Stimulated activated CD4-positive, alpha-beta T cell treated with anti-CD3 and anti-CD28 coated beads, Interleukin-4, amount 100 ng/mL, for 4 hours (primary cell): ENCODE data around the gene NCKAP5L.
A peak's percentile ranks its signal among the peaks of the same experiment; 100 is the strongest.
"Not testable (repeated sequence)": the region's sequence is repeated elsewhere in the genome, so short reads cannot be mapped to it uniquely, and the experiment has no call there.

Experiments used
- DNase-seq, 2 experiments: peaks; one replicate each; pipeline ENCODE4 v3.0.0-alpha.2; 2020

NCKAP5L gene

GRCh38 chr12:49863946-49864797 lies 36.0 kb upstream of the NCKAP5L start:
- DNase-seq: no peak

DNA sequence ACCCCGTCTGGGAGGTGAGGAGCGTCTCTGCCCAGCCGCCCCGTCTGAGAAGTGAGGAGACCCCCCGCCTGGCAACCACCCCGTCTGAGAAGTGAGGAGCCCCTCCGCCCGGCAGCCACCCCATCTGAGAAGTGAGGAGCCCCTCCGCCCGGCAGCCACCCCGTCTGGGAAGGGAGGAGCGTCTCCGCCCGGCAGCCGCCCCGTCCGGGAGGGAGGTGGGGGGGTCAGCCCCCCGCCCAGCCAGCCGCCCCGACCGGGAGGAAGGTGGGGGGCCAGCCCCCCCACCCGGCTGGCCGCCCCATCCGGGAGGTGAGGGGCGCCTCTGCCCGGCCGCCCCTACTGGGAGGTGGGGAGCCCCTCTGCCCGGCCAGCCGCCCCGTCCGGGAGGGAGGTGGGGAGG lies 32.7 kb upstream of the NCKAP5L start:
- not testable (repeated sequence) for DNase-seq

- DNase-seq: not testable (repeated sequence)
Observed at GRCh38 chr12:49855890-49856289, 27.7 kb upstream of the NCKAP5L start.

DNA sequence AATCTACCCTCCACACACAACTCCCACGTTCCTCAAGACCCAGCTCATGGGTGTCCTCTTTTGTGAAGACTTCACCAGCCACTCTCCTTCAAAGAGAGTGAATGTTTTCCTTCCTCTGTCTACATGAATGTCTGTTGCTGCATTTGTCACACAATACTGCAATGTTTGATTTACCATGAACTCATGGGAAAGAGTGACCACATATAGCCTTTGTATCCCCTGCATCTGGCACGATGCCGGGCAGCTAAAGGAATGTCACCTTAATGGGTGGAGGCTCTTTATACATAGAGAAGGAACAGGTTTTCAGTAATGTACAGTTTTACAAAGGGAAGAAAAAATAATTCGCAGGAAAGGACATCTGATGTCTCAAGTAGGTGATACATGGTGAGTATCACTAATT lies 26.8 kb upstream of the NCKAP5L start:
- no peak for DNase-seq

- no peak for DNase-seq
Observed at GRCh38 chr12:49853671-49854070, 25.5 kb upstream of the NCKAP5L start.

- no peak for DNase-seq
Observed at GRCh38 chr12:49847161-49847560, 18.9 kb upstream of the NCKAP5L start.

- DNase-seq: no peak
Observed at GRCh38 chr12:49846032-49846431, 17.8 kb upstream of the NCKAP5L start.

GRCh38 chr12:49843876-49844437 lies 15.7 kb upstream of the NCKAP5L start:
- no peak for DNase-seq

- no peak for DNase-seq
Observed at GRCh38 chr12:49843411-49843810, 15.2 kb upstream of the NCKAP5L start.

GRCh38 chr12:49842519-49843352 lies 14.5 kb upstream of the NCKAP5L start, which contains the start of gene BCDIN3D:
Gene BCDIN3D, minus strand, starts transcription at chr12:49843106. Its CDS starts 19 bp downstream, at chr12:49843087.
- DNase-seq: peak; percentile 90 to 95

DNA sequence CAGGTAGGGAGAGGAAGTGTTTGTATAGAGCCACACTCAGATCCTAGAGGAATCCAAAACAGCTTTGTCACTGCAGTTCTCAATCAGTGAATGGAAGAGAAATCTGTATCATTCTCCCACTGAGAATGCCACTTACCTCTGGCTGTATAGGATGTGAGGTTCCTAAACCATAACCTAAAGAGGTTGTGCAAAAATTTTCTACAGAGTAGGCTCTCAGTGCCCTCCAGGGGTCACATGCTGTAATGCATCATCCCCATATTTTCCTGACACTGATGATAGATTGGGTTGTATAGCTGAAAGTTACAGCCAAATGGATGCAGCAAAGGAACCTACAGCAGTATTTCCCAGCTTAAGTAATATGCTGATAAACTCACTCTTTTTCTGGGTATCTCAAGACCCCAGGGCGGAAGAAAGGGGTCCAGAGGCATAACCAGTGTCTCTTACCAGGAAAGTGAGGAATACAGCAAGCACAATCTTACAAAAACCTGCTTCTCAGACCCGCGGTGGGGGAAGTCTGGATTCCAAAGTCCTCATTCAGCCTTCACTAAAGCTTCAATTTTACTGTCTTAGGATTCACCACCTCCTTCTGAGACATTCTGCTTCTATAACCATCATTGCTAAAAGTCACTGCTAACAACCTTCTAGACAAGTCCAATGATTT lies 10.9 kb upstream of the NCKAP5L start:
- peak in 1 of 2 experiments; percentile 16 for DNase-seq

- DNase-seq: no peak
Observed at GRCh38 chr12:49832836-49833421, 4.7 kb upstream of the NCKAP5L start.

DNA sequence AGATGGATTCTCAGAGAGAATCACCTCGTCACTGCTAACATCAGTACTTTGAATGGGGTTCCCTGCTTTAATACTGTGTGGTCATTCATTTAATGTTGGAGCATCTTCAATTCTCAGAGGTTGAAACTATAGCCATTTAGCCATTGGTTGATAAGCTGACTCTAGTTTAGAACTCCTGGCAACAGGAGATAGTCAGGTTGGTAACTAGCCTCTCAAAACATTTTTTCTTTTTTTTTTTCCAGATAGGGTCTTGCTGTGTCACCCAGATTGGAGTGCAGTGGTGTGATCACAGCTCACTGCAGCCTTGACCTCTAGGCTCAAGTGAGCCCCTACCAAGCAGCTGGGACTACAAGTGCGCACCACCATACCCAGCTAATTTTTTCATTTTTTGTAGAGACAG lies 3.5 kb upstream of the NCKAP5L start:
- no peak for DNase-seq

GRCh38 chr12:49827401-49828099 lies 663 bp downstream of the NCKAP5L start:
- DNase-seq: peak; percentile 34 to 43

DNA sequence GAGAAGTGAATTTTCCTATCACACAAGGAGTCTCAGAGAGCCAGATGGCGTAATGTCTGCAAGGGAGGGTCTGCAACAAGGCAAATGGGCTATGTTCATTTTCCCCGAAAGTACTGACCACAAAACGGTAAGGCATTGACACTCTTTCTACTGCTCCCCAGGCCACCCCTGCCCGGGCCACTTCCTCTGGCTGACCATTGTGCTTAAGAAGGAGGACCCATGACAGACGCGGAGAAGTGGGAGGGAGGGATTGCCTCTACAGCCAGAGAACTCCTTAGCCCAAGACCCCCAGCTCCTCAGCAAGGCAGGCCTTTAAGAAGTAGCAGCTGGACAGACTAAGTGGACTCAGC lies 1.2 kb downstream of the NCKAP5L start:
- no peak for DNase-seq

DNA sequence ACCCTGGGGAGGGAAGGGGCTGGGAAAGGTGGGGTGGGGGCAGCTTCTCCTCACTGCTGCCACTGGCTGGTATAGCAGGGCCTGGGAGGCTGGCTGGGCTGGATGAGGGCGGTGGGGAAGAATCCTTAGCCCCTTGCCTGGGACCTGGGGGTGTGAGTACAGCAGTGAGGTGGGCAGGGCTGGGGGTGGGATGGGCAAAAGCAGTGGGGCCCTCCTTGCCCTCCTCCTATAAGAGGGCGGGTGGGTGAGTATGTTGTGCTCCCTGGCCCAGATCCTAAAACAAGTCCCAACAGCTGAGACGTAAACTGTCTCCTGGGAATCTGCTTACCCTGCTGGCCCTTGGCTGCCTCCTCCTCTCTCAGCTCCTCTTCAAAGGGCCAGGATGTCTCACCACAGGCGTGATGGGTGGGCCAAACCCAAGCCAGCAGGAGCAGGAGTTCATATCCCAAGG lies 2.2 kb downstream of the NCKAP5L start:
- no peak for DNase-seq

DNA sequence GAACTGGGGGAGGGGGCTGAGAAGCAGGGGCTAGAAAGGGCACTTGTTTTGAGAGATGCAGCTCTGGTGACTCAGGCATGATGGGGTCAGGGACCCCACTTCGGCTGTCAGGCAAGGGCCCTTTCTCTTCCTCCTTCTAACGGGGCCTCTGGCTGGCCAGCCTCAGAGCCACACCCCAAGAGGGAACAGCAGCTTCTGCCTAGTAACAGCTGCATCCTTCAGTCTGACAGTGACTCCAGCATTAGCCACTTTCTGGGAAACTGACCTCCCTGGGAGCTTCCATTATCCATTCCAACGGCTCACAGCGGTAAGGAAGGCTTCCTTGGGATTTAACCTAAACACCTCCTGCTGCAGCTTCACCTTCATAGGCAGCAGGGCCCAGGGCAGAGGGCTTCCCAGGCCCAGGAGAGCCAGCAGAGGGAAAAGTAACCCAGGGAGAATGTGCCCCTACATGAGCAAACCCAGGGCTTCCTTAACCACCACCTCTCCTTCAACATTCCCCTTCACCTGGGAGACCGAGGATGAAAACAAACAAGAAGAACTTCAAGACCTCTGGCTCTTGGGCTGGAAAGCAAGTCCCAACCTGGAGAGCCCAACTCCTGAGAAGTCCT lies 2.7 kb downstream of the NCKAP5L start:
- DNase-seq: no peak

DNA sequence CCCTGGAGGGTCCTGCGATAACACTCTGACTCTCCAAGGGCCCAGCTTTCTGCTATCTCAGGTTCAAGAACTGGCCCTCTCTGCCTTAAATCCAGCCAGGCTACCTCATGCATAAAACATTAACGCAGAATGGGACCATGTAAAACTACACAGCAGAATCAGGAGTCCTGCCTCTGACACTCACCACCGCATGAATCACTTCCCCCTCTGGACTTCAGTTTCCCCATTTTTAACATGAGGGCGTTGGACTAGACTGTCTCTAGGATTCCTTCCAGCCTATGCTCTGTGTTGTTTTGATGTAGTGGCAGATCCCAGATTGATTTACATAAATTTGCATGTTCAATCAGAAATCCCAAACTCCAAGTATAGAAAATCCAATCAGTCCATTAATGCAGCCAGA lies 3.3 kb downstream of the NCKAP5L start:
- DNase-seq: no peak

GRCh38 chr12:49824416-49824815 lies 3.8 kb downstream of the NCKAP5L start:
- DNase-seq: no peak

GRCh38 chr12:49823951-49824350 lies 4.3 kb downstream of the NCKAP5L start:
- no peak for DNase-seq

DNA sequence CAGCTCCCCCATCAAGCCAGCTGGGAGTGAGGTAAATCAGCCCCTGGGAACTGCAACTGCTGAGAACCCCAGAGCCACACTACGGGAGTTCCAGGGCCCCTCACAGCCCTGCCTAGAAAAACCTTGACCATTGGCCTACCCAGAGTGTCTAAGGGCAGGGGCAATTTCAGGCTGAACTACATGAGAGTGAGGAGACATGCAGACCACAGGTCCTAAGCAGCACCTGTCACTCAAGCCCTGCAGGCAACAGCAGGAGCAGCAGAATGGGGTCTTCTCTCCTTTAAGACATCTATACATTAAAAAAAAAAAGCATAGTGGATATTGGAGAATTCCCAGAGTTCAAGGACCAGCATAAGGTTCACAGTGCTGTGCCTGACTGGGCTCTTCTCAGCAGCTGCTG lies 4.9 kb downstream of the NCKAP5L start:
- DNase-seq: no peak
